ENCODE data around the gene SULT1B1.
A peak's percentile ranks its signal among the peaks of the same experiment; 100 is the strongest.
"Not testable (repeated sequence)": the region's sequence is repeated elsewhere in the genome, so short reads cannot be mapped to it uniquely, and the experiment has no call there.

Gene SULT1B1

GRCh38 chr4:69760455-69760854, at the start of gene SULT1B1:
SULT1B1 (minus strand) TSS chr4:69760620; CDS start chr4:69755217, 5,403 bp downstream.
- DNase-seq: no peak

- DNase-seq: no peak
Observed at GRCh38 chr4:69800599-69800998, 40.2 kb upstream of the SULT1B1 start.

- no peak for DNase-seq
Observed at GRCh38 chr4:69799337-69799736, 38.9 kb upstream of the SULT1B1 start.

- DNase-seq: no peak
Observed at GRCh38 chr4:69793732-69794131, 33.3 kb upstream of the SULT1B1 start.

- DNase-seq: no peak
Observed at GRCh38 chr4:69787879-69788278, 27.5 kb upstream of the SULT1B1 start.

GRCh38 chr4:69786547-69786946, 26.1 kb upstream of the SULT1B1 start:
- DNase-seq: peak; percentile 14

- no peak for DNase-seq
Observed at GRCh38 chr4:69785211-69785831, 24.9 kb upstream of the SULT1B1 start.

GRCh38 chr4:69782651-69783310, 22.4 kb upstream of the SULT1B1 start:
- DNase-seq: no peak

GRCh38 chr4:69781458-69782418, 21.3 kb upstream of the SULT1B1 start:
- no peak for DNase-seq

GRCh38 chr4:69780141-69780540, 19.7 kb upstream of the SULT1B1 start:
- no peak for DNase-seq

GRCh38 chr4:69776696-69777095, 16.3 kb upstream of the SULT1B1 start:
- DNase-seq: no peak

GRCh38 chr4:69775321-69775867, 15.0 kb upstream of the SULT1B1 start:
- DNase-seq: no peak

GRCh38 chr4:69773484-69773883, 13.1 kb upstream of the SULT1B1 start:
- DNase-seq: no peak

- not testable (repeated sequence) for DNase-seq
Observed at GRCh38 chr4:69768554-69768953, 8.1 kb upstream of the SULT1B1 start.

- no peak for DNase-seq
Observed at GRCh38 chr4:69765751-69766150, 5.3 kb upstream of the SULT1B1 start.

- no peak for DNase-seq
Observed at GRCh38 chr4:69764311-69764710, 3.9 kb upstream of the SULT1B1 start.

- no peak for DNase-seq
Observed at GRCh38 chr4:69763233-69763632, 2.8 kb upstream of the SULT1B1 start.

GRCh38 chr4:69759189-69759604, 1.2 kb downstream of the SULT1B1 start:
- DNase-seq: no peak

- no peak for DNase-seq
Observed at GRCh38 chr4:69757464-69757863, 3.0 kb downstream of the SULT1B1 start.

- no peak for DNase-seq
Observed at GRCh38 chr4:69754926-69755580, 5.4 kb downstream of the SULT1B1 start.

GRCh38 chr4:69753686-69754085, 6.7 kb downstream of the SULT1B1 start:
- no peak for DNase-seq

- no peak for DNase-seq
Observed at GRCh38 chr4:69750346-69750745, 10.1 kb downstream of the SULT1B1 start.

- no peak for DNase-seq
Observed at GRCh38 chr4:69749771-69750170, 10.6 kb downstream of the SULT1B1 start.

Measured in eye (tissue), 1 donor.